Hematopoietic multipotent progenitor cell treated with erythropoietin and hydrocortisone succinate and interleukin-3 and kit ligand, for 8 days (in vitro differentiated cells): Measurements from ENCODE around the gene TOP1.
"Not testable (repeated sequence)": the region's sequence is repeated elsewhere in the genome, so short reads cannot be mapped to it uniquely, and the experiment has no call there.

ENCODE experiments used
- DNase-seq: peaks from one replicate; pipeline ENCODE4 v3.0.0-alpha.2; 2015

TOP1 gene

GRCh38 chr20:41095110-41095969, 66.7 kb downstream of the TOP1 start:
- DNase-seq, result peak; percentile 70

DNA sequence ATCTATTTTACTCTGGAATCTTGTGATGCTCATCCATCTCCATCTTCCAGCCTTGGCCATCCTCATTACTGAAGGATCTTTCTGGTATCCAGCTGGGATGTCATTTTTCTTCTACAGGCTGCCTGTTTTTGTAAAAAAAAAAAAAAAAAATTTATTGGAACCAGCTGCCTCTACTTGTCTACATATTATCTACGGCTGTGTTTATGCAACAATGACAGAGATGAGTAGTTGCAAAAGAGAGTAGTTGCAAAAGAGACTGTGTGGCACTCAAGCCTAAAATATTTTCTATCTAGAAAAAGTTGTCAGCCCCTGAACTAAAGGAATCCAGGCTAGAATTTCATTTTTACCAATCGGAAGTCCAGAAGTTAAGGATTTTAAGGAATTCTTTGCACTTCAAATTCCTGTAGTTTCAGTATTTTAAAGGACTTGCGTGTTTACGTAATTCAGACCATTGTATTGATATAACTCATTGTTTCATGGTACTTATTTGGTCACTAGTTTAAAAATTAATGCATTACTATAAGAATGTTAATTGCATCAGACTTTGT, 70.2 kb downstream of the TOP1 start:
- no peak for DNase-seq

- no peak for DNase-seq
These were observed 71.4 kb downstream of the TOP1 start for GRCh38 chr20:41100001-41100480.

GRCh38 chr20:41101660-41102059, 73.0 kb downstream of the TOP1 start:
- DNase-seq, result no peak

GRCh38 chr20:41108531-41108930, 79.9 kb downstream of the TOP1 start:
- no peak for DNase-seq

GRCh38 chr20:41110012-41110411, 81.4 kb downstream of the TOP1 start:
- no peak for DNase-seq

GRCh38 chr20:41110930-41111577, 82.4 kb downstream of the TOP1 start:
- DNase-seq, result no peak

DNA sequence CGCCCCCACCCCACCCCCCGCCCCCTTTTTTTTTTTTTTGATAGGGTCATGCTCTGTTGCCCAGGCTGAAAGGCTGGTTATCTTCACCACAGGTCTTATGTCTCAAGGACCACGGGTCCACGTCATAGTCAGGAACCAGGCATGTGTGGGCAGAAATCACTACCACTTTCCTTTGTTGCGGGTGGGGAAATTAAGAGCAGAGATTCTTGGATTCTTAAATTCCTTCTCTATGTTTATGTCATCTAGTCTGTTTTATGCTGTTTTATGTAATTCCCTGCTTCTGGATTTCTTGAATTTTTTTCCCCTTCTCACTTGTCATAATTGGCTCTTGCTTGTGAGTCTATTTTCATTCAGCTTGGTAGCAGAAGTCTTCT, 82.9 kb downstream of the TOP1 start:
- no peak for DNase-seq

DNA sequence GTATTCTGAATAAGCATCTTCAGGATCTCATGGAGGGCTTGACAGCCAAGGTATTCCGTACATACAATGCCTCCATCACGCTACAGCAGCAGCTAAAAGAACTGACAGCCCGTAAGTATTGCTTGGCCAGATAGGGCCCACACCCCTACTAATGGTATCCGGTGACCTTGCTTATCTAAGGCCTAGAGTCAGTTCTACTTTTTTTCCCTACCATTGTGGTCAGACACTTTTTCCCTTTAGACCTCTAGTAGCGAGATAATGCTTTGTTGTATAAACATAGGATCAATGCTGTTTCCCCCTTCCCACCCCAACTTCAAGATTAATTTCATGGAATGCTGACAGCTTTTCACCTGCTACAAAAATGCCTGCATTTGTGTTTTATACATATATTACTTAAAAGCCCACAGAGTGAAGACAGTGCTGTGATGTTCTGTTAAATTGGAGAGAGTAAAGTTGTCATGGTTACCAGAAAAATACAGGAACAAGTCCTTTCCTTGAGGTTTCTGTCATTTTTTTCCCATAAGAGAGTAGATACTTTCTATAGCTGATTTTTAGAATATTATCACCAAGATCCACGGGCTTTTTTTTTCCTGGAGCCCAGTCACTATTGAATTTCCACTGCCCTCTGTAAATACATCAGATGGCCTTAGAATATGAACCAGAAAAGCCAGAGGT, 87.8 kb downstream of the TOP1 start:
- DNase-seq, result peak; percentile 87

DNA sequence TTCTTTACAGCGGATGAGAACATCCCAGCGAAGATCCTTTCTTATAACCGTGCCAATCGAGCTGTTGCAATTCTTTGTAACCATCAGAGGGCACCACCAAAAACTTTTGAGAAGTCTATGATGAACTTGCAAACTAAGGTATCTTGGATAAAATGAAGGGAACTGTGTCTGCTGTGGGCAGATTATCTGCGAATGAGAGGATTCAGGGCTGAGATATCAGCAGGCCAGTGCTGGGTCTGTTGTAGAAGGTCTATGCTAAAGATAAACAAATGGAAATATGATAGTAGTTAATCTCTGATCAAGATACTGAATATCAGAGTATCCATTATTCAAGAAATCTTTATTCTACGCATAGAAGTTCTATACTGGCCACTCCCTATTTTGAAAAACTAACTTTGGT, 89.5 kb downstream of the TOP1 start:
- DNase-seq, result peak; percentile 80

DNA sequence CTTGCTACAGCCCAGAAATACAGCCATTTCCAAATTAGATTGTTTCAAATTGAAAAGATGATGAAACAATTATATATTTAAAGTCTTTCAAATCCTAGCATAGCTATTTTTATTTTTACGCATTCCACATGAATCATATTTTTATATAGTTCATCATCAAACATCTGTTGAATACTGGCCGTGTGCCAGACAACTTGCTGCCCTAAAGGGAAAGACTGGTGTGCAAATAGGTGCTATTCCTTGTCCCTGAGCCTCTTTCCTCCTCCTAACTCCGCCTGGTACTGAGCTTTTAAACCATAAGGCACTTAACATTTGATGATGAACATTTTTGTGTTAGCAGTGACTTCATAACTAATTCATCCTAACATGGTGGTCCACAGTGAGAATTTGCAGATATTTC, 90.0 kb downstream of the TOP1 start:
- peak; percentile 30 for DNase-seq

- DNase-seq, result no peak
These were observed 91.3 kb downstream of the TOP1 start for GRCh38 chr20:41119614-41120561.

- DNase-seq, result no peak
These were observed 92.8 kb downstream of the TOP1 start for GRCh38 chr20:41121399-41121798.

- DNase-seq, result no peak
These were observed 95.0 kb downstream of the TOP1 start for GRCh38 chr20:41123631-41124030.

GRCh38 chr20:41124451-41125094, 96.0 kb downstream of the TOP1 start:
- no peak for DNase-seq

DNA sequence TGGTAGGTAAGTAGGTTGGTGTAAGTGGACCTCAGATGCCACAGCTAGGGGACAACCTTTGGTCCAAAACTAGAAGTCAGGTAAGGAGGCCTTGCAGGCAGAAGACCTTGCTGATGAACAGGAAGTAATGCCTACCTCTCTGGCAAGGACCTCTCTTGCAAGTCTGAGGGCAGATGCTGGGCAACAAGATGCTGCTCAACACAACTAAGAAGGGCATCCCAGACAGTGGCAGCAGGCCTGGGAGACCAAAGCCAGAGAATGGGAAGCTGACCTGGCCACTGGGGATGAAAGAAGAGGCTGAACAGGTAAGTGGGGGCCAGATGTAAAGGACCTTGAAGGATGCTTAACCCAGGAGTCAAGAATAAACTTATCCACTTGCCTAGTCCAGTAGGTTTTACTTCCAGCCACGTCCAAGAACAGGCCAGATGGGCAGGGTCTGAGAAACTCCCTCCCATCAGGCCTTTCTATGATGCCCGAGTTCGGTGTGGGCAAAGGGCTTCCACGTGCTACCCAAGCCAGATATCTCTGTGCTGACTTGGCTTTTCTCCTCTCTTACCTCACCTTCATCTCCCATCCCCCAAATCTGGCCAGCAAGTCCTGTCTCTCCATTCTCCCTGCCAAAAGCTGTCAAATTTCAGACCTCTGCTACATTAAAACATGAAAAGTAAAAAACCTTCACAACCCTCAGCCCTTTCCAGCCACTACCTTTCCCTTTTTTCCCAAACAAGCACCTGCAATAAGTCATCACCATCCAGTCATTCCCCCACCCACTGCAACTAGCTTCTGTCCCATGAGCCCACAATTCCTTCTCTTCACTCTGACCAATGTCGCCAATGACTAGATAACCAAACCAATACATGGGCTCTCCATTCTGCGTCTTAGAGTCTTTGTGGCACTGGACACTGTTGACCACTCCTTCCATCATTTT, 97.2 kb downstream of the TOP1 start:
- no peak for DNase-seq

DNA sequence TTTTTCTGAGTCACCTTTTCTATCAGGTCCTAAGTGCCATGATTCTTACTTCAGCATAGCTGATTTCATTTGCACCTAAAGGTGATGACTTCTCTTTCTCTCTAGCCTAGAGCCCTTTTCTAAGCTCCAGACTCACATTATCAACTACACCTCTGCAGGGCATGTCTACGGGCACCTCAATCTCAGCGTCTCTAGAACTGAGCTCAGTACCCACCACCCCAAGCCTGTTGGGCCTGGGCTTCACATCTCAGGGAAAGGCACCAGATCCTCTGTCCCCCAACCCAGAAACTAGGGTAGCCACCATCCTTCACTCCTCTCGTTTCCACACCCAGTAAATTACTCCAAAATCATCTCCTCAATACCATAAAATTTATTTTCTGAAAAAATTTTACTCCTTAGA, 98.1 kb downstream of the TOP1 start:
- no peak for DNase-seq

- DNase-seq, result not testable (repeated sequence)
These were observed 99.7 kb downstream of the TOP1 start for GRCh38 chr20:41128317-41128716.

GRCh38 chr20:41131594-41132387, 103.2 kb downstream of the TOP1 start:
- no peak for DNase-seq

- not testable (repeated sequence) for DNase-seq
These were observed 103.8 kb downstream of the TOP1 start for GRCh38 chr20:41132388-41132775.
